ENCODE data around the gene ZNF827.

ZNF827 gene

DNA sequence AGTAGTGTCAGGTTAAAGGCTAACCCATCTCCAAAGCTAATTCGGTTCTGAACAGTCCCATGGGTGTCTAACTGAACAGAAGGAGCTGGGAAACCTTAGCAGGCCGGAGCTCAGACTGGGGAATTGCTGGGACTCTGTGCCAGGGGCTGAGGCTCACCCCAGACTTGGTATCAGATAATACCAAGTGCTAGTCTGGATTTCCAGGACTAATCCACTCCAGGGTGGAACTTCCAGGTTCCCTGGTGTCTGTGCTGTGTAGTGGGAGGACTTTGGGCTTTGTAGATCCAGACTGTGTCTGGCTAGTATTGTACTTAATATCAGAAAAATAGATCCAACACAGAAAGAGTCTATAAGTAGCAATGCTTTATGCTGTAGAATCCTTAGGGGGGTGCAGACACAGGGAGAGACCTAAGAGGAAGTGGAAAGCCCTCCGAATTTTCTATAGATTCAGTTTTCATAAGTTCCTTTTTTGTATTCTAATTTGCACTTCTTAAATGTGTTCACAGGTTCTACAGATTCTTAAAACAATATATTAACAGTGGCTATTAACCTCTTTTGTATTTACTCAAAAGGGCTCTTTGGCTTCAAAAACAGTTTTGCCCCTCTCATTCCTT, 4.1 kb downstream of the ZNF827 start:
- DNase-seq, result no peak

DNA sequence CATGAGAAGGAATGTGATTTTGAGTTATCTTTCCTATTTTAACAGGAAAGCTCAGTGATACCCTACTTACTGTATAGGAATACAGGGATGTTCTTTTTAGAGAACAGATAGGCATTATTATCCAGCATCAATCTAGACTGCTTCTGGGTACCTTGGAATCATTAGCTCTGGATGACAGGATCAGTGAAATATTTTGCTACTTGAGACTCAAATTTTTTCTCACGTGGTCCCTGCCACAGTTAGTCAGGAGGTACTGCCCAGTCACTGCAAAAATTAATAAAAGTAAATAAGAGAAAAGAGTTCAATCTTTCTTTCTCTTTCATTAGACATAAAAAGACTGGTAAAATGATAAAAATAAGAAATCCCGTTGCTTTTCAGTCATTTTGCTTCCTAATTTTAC, 5.5 kb downstream of the ZNF827 start:
- DNase-seq, result no peak

DNA sequence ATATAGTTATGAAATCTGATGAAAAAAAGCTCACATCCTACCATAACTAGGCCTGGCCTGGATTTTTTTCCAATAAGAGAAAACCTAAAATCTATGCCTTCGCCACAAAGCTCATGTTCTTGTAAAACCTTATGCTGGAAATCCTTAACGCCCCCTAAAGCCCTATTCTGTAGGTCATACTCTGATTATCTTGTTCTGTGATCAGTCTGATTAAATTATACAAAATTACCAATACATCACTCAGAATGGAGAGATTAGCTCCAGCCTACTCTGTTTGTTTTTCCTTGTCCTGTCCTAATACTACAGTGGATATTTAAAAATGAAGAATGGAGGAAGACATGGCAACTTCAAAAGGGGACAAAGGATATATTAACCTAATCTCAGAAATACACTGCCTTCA, 7.2 kb downstream of the ZNF827 start:
- DNase-seq, result no peak

DNA sequence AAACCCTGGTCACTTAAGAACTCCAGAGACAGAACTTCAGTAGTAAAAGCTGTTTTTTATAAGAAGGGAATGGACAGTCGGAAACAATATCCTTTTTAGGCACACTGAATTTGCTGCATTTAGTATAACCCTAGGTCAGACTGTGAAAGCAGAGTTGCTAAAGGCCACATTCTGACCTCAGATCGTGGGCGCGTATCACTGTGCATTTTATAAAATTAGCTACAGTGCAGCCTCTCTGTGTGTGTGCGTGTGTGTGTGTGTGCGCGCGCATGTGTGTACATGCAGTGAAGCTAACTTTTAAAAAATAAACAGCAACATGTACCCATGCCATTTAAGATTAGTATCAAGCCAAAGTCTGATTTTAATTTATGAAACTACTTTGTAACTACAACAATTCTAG, 8.0 kb downstream of the ZNF827 start:
- no peak for DNase-seq

DNA sequence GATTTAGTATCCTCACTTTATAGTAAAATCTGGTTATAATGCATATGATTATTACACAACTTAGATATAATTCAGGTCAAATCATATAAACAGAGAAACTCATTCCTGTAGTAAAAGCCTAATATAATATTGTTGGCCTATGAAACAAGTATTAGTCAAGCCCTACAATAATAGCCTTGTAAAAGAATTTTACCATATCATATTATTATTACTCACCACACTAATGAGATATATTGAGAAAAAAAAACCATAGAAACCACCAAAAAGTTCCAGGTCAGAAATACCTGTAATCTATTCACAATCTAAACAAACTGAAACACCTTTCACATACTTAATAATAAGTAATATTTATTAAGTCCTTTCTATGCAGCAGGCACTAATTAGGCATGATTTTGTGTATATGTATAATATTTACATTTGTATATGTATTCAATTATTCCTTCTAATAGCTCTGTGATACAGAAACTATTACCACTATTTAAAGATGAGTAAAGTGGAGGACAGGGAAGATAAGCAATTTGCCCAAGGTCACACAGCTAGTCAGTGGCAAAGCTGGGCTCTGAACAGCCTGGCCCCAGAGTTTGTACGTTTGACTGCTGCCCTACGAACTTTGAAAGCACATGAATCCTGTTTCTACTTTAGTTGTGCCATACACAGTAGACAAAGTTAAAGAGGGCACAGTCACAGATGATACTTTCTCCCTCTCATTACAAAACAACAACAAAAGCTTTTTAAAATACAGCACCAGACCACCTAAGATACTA, 9.0 kb downstream of the ZNF827 start:
- DNase-seq, result no peak

DNA sequence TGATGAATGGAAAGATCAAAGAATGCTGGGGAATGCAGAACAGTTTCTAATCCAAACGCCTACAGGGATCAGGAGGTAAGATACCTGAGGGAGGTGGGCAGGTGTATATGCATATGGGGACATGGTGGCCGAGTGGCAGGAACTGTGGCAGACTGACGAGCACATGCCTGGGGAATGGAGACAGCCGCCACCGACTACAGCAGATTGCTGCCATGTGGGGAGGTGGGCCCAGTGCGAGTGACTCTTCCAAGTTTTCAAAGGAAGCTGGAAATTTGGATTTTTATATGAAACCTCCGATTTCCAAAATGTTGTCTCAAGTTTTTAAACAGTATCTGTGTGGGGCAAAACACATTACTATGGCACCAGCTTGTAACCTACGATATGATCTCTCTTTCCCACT, 9.9 kb downstream of the ZNF827 start:
- DNase-seq, result no peak

DNA sequence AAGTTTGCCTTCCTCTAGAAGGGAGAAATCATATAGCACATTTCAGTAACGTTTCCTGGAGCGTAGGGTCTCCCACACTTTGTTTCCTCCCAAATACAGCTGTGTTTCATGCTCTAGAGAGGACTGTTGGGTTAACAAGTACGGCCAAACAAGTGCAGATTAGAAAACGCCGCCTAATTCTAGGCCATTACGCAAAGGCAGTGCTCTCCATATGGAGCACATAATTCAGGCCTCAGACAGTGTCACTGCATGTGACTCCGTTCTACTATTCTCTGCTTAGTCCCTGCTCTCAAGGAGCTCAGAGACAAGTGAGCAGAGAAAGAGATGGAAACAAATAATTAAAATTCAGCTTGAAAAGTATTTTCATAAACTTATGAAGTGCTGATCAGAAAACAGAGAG, 11.6 kb downstream of the ZNF827 start:
- DNase-seq, result no peak

DNA sequence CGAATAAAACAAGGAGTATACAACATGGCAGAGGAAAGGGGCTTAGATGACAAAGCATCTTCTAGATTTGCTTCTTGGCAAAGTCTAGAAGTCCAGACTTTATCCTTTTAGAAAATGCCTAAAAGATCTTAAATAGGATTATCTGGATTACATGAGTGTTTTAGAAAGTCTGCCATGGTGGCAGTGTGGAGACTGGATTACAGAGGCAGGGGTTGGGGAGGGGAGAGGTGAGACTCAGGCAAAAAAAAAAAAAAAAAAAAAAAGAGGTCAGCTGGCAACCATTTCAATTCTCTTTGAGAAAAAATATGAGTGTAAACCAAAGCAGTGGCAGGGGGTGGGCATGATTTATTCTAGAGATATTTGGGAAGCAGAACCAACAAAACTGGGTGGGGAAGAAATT, 17.4 kb downstream of the ZNF827 start:
- no peak for DNase-seq

DNA sequence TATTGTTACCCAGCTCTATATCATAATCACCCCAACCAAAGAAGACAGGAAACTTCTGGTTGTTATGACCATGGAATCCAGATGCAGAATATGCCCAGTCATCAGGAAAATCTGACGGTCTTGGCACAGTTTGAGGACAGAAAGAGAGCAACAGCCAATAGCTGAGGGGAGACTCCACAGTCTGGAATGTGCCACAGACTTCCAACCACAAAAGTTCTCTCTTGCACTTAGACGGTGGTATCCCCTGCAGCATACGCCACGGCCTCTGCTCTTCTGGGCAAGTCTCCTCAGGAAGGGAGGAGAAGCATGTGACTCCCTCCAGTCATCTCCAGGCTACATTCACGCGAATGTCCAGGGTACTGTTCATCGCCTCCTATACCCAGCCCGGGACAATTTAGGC, 18.4 kb downstream of the ZNF827 start:
- DNase-seq, result no peak

DNA sequence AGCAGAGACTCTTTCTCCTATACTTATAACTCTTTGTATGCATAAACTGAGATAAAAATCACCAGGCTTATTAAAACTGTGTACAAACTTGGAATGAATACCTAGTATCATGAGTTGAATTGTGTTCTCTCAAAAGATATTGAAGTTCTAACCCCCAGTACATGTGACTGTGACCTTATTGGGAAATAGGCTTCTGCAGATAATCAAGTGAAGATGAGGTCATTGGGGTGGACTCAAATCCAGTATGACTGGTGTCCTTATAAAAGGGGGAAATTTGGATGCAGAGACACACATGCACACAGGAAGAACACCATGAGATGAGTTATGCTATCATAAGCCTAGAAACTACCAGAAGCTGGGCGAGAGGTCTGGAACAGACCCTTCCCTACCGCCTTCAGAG, 26.2 kb downstream of the ZNF827 start:
- DNase-seq, result no peak

DNA sequence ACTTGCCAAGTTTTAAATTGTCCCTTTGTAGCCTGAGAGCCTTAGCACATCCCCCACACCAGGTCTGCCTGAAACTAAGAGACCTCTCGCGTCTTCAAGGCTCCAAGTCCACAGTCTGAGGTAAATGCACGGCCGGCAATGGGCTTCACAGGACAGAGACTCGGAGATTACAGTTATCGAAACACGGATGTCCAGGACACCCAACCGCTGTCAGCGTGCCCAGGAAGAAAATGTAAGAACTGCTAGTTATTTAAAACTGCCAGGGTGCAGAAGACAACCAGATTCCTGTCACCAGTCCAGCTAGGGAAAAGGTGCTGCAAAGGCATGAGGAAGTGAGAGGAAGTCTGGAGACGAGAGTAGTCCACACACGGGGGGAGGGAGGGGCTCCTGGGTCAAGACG, 28.9 kb downstream of the ZNF827 start:
- no peak for DNase-seq

DNA sequence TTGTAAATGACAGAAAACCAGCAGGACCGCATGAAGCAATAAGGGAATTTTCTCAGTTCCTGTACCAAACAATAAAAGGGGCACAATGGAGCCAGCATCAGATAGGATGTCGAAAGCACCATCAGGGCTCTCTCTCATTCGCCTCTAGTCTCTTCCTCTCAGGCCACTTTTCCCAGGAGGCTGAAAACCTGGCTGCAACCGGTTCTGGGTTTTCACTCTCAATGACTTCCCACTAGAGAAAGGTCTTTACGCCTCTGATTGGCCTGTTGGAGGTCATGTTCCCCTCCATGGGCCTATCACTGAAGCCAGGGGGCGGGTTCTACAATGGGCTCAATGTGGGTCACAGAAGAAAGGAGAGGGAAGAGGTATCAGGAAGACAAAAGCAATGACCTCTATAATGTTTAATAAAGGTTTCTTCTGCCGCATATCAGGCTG, 29.3 kb downstream of the ZNF827 start:
- no peak for DNase-seq

DNA sequence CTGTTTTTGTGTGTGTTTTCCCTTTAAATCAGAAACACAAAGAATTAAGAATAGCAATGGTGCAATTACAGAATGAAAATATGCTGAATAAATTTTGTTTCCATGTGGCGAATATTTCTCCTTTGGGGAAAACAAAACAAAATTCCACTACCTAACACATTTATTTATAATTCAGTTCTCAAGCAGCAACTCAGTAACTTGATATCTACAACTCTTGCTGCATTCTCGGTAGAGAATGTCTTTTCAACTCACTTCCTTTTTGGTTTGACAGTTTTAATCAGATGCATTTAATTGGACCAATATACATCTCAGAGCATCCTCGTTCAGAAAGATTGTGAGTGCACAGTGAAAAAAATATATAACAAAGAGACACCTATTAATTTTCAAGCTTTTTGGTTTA, 30.8 kb downstream of the ZNF827 start:
- DNase-seq, result no peak

DNA sequence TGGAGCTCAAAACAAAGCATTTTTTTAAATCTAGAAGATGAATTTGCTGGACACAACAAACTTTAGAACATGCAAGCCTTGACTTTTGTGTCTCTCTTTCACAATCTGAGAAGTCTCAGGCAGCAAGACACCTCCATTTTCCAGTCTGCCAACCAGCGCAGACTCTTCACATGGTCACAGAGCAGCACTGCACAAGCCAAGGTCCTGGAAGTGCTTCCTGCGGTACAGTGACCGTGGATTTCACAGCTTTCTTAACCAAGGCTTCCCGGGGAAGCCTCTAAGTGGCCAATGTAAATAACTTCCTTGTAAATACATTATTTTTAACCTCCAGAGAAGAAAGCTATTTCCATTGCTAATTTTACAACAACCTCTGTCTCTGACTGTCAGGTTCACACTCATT, 31.2 kb downstream of the ZNF827 start:
- no peak for DNase-seq

DNA sequence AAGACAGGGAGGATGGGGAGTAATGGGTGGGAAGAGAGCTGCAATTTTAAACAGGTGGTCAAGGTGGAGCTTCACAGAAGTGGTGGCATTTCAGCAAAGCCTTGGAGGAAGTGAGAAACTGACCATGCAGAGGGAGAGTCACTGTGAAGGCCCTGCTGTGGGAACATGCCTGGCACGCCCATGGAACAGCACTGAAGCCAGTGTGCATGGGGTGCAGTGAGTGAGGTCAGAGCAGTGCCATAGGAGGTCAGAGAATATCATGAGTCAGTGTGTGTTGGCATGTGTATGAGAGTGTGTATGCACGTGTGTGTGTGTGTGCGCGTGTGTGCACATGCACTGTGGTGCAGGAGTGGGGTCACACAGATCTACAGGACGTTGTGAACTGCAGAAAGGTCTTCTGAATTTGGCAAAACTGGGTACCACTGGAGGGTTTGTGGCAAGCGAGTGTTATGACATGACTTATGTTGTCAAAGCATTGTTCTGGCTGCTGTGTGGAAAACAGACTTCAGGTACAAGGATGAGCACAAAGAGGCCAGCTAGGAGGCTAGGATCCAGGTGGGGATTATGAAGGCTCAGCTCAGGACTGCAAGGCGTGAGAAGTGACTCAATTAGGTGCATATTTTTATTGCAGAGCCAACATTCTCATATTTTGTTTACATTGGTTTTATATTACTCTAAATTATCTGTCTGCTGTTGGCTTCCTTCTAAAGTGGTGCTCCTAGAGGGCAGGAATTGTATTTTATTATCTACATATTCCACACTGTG, 34.0 kb downstream of the ZNF827 start:
- no peak for DNase-seq

DNA sequence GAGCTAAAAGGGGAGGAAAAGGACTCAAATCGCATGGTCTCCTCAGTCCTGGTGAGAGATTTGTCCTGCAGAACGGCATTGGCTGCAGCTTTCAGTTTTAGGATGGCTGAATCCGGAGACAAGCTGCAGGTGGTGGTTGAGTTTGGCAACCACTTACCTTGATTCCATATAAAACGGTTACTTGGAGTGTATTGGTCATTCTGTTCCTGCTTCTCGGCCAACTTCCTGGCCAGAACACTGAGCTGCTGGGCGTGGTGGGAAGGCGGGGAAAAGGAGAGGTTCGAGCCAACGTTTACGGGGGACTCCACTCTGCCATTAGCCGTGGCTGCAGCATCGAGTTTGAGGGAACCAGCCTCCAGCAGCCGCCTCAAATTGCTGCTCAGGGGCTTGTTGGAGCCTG, 36.1 kb downstream of the ZNF827 start:
- DNase-seq, result no peak

DNA sequence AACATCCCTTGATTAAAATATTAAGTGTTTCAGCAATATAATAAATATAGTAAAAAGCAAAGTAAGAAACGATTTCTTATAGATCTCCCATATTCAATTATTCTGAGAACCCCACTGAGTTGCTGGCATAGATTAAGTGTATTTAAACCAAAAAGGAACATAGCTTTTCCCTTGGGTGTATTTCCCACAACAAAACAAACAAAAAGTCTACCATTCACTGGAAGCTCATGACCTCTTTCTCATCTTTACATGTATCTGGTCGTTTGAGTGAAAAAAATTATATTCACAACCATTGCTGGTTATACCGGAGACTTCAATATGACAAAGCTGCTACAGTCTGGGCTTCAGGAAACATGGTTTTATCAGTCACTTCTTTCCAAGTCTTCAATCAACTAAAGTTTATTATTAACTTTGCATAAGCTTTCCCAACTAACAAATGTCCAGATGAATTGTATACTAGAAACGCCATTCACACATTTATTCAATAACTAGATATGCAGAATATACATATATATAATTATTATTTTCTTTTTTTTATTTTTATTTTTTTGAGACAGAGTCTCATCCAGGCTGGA, 38.6 kb downstream of the ZNF827 start:
- no peak for DNase-seq

DNA sequence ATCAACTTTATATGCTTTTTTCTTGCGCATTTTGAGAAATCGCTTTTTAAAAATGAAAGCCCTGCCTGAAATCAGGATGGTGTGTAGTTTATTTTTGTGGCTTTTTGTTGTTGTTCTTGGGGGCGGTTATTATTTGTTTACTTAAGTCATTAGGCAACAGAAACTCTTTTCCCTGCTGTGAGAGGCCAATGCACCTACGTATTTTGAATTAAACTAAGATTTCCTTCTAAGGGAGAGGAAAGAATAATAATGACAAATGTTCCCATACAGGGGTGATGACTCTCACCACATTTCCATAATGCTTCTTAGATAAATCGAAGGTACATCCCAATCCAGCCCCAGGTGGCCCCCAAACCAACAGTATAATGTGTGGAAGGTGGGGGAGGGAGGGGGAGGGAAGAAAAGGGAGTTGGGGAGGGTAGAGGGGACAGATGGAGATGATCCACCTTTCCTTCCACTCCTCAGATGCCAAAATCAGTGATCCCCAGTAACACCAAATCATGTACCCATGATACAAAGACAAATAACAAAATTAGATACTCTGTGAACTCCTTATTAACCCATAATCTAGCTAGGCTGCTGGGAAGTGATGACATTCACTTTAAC, 39.6 kb downstream of the ZNF827 start:
- DNase-seq, result no peak

DNA sequence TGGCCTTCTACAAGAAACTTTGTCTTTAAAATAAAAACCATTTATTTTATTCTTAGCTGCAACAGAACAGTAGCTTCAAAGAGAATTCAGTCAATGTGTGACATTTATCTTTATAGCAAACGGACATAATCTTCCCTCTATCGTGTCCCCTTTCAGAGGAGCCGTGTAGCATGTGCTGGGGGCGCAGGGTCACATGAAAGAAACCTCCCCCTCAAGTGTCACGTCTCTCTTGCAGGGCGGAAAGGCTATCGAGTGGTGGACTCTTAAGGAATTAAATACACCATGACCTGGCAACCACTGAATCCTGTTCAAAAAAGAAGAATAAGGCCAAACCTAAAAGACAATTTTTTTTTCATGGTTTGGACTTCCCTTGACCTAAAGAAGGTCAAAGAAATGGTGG, 40.2 kb downstream of the ZNF827 start:
- DNase-seq, result no peak

DNA sequence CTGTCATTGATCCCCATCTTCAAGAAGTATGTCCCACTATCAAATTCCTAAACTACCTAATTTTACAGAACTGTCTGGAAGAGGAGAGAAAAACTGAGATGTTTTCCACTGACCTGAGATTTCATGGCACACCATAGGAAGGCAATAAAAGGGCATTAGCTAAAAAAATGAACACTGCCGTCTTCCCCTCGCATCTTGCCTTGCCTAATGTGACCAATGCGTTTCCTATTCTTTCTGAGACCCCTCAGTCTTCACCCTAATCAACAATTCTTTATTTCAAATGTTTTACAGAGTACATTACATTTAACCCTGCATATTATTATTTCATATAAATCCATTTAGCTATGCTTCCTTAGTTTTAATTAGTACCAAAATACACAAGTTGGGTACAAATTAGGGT, 43.6 kb downstream of the ZNF827 start:
- DNase-seq, result no peak

DNA sequence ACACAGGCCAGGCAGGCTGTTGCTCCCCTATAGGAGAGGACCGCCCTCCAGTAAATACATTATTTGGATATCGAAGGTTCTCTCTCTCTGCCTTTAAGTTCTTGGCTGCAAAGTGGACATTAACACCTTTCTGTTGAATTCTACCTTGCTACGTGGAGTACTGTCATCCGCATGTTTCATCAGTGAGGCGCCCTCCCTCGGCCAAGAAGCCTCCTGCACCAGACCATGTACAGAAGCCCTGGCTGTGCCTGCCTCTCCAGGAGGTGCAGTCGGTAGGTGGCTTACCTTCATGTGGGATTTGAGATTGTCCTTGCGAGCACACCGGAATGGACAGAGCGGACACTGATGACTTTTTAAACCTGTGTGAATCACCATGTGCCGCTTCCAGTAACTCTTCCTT, 46.7 kb downstream of the ZNF827 start:
- no peak for DNase-seq

DNA sequence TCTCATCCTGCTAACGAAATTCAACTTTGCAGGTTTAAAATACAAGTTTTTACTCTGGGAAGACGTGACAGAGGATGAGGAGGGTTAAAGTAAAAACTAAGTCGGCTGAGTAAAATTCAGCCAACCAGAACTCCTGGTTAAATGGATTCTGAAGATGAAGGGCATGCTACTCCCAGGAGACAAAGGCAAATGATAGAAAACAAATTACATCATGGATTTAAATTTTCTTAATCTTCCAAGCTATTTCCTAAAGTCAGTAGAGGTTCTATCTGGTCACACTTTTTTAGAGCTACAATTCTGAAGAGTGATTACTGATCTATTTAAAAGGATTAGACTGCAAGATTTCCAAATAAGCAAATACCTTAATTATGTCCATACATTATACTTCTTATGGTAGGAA, 47.9 kb downstream of the ZNF827 start:
- DNase-seq, result no peak

DNA sequence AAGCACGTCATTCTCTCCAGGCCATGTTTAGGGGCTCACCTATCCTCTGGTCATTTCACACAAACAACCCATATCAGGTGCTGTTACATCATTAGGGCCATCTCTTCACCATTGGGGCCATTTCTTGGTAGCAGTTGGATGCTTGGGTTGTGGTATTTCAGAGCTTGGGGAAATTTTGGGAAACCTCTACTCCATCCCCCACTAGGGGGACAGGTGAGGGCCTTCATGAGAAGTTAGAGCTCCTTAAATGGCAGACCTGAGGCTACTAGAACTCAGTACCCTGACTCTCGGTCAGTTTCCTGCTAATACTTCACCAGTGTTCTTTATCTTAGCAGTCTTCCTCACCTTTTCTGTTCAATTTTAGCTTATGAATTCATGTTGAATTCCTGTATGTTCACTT, 50.2 kb downstream of the ZNF827 start:
- no peak for DNase-seq
